Endometrial microvascular endothelial cells (primary cell): ENCODE measurements around the gene ZNF19. TPM values are rescaled to one million over a fixed set of nuclear protein-coding genes. Genes with fewer than 3 reads are reported as not detected.

Source experiments
- in situ Hi-C: cut with HindIII; loops from 2 replicates; pipeline ENCODE4 v1.10.0; 2017; ENCODE audit warnings: low sequenced_read_pairs, low pct_unique_long_range_greater_than_20kb; ENCODE audit errors: inconsistent ontology term
- total RNA-seq: library from RNA; depleted of rRNA; stranded (reverse); fragments of >200 nt; gene quantifications from one replicate; pipeline ENCODE4 v1.2.3, GENCODE V29; 2015; ENCODE audit errors: inconsistent ontology term

Gene ZNF19
- total RNA-seq, 1 donor from 2014 or later = 0.37 TPM

- in situ Hi-C loops = no loop called here
Observed at GRCh38 chr16:71425746-71426068, 63.4 kb downstream of the ZNF19 start.

GRCh38 chr16:71424626-71425025 is 64.5 kb downstream of the ZNF19 start:
- in situ Hi-C loops = no loop called here

- in situ Hi-C loops = no loop called here
Observed at GRCh38 chr16:71423865-71424264, 65.3 kb downstream of the ZNF19 start.

Other genes starting within 250 kb of the ZNF19 start
- gene CMTR2, start 199.9 kb downstream of the ZNF19 start, total RNA-seq = 31.6 TPM
- not detected for gene CALB2, start 130.6 kb downstream of the ZNF19 start, total RNA-seq
- gene TLE7, start 47.3 kb downstream of the ZNF19 start, total RNA-seq = not detected
- gene ZNF23, start 27.1 kb downstream of the ZNF19 start, total RNA-seq = 17.1 TPM
- gene CHST4, start 37.1 kb upstream of the ZNF19 start, total RNA-seq = not detected
- gene TAT, start 87.8 kb upstream of the ZNF19 start, total RNA-seq = not detected
- gene MARVELD3, start 136.9 kb upstream of the ZNF19 start, total RNA-seq = 0.19 TPM
- gene PHLPP2, start 235.4 kb upstream of the ZNF19 start, total RNA-seq = 6.8 TPM